ENCODE results near the gene PIWIL4.
"Not testable (repeated sequence)": the region's sequence is repeated elsewhere in the genome, so short reads cannot be mapped to it uniquely, and the experiment has no call there.

The PIWIL4 gene

GRCh38 chr11:94568200-94568599 is 1.0 kb downstream of the PIWIL4 start:
- Histone ChIP-seq H3K9ac (ENCODE audit: low read length) (no peak overlapping the region), H2BK120ac (ENCODE audit: low read depth, low read length) (no peak overlapping the region), H3K4me2 (ENCODE audit: low read length, poor library complexity, severe bottlenecking) (no peak overlapping the region), H3K14ac (ENCODE audit: low read length in 2 of 2) (no peak overlapping the region), H2BK15ac (ENCODE audit: low read depth, poor library complexity, severe bottlenecking) (no peak overlapping the region), H3K18ac (ENCODE audit: low read depth in 1 of 2, low read length in 2 of 2) (no peak overlapping the region), H3K23ac (ENCODE audit: low read length in 2 of 2) (no peak overlapping the region), H3K4me1 (ENCODE audit: control insufficient read depth, insufficient read depth, low read depth, low read length) (peaks cover 2% of the 10 kb centered on the region), H2AFZ (ENCODE audit: low read depth, low read length) (no peak overlapping the region), H2BK12ac (ENCODE audit: low read length in 2 of 2) (no peak overlapping the region), H3K9me3 (ENCODE audit: control insufficient read depth, low read length) (no peaks in the 10 kb centered on the region), H3K27me3 (ENCODE audit: control insufficient read depth in 1 of 2, insufficient read depth in 1 of 2, low read length in 2 of 2) (no peaks in the 10 kb centered on the region), H3K4me3 (ENCODE audit: insufficient read depth in 1 of 2, low read depth in 1 of 2, low read length in 2 of 2) (no peak overlapping the region), H2BK5ac (ENCODE audit: low read depth, low read length, poor library complexity, severe bottlenecking) (no peak overlapping the region), H3K79me1 (replicated peaks; ENCODE audit: low read length, poor library complexity, severe bottlenecking) (no peaks in the 10 kb centered on the region), H3K4ac (ENCODE audit: low read depth in 1 of 2, low read length in 2 of 2) (no peak overlapping the region), H3K36me3 (ENCODE audit: control insufficient read depth in 1 of 2, insufficient read depth in 2 of 2, low read depth in 1 of 2, low read length in 2 of 2) (no peaks in the 10 kb centered on the region), H4K91ac (ENCODE audit: low read length) (no peak overlapping the region), H4K8ac (ENCODE audit: low read length) (no peak overlapping the region), H3K27ac (ENCODE audit: low read length, poor library complexity, severe bottlenecking) (no peak overlapping the region), H2AK5ac (ENCODE audit: low read length, severe bottlenecking) (no peak overlapping the region)
- DNase-seq = no peak
- WGBS = 96% methylated on average over 5 of the region's 5 CpGs

GRCh38 chr11:94568717-94569116 is 1.5 kb downstream of the PIWIL4 start:
- H3K9me3 ChIP-seq (ENCODE audit: control insufficient read depth, low read length) = no peaks in the 10 kb centered on the region

GRCh38 chr11:94572975-94573374 is 5.8 kb downstream of the PIWIL4 start:
- not testable (repeated sequence) for H3K4ac ChIP-seq (ENCODE audit: low read depth in 1 of 2, low read length in 2 of 2); H3K9ac ChIP-seq (ENCODE audit: low read length); H3K14ac ChIP-seq (ENCODE audit: low read length in 2 of 2); H3K4me2 ChIP-seq (ENCODE audit: low read length, poor library complexity, severe bottlenecking); H3K27me3 ChIP-seq (ENCODE audit: control insufficient read depth in 1 of 2, insufficient read depth in 1 of 2, low read length in 2 of 2); H3K9me3 ChIP-seq (ENCODE audit: control insufficient read depth, low read length); H3K4me3 ChIP-seq (ENCODE audit: insufficient read depth in 1 of 2, low read depth in 1 of 2, low read length in 2 of 2); H2BK12ac ChIP-seq (ENCODE audit: low read length in 2 of 2); H2AFZ ChIP-seq (ENCODE audit: low read depth, low read length); H3K36me3 ChIP-seq (ENCODE audit: control insufficient read depth in 1 of 2, insufficient read depth in 2 of 2, low read depth in 1 of 2, low read length in 2 of 2); H2BK120ac ChIP-seq (ENCODE audit: low read depth, low read length); H3K27ac ChIP-seq (ENCODE audit: low read length, poor library complexity, severe bottlenecking); H2BK5ac ChIP-seq (ENCODE audit: low read depth, low read length, poor library complexity, severe bottlenecking); H3K23ac ChIP-seq (ENCODE audit: low read length in 2 of 2); H2BK15ac ChIP-seq (ENCODE audit: low read depth, poor library complexity, severe bottlenecking); H2AK5ac ChIP-seq (ENCODE audit: low read length, severe bottlenecking); DNase-seq; H3K18ac ChIP-seq (ENCODE audit: low read depth in 1 of 2, low read length in 2 of 2); H3K4me1 ChIP-seq (ENCODE audit: control insufficient read depth, insufficient read depth, low read depth, low read length); H4K91ac ChIP-seq (ENCODE audit: low read length); H4K8ac ChIP-seq (ENCODE audit: low read length); H3K79me1 ChIP-seq (replicated peaks; ENCODE audit: low read length, poor library complexity, severe bottlenecking)
- no CpG with 5 or more reads among the region's 2 CpGs for WGBS

More at GRCh38 chr11:94568717-94569116, 1.5 kb downstream of the PIWIL4 start:
- Histone ChIP-seq H2BK12ac (ENCODE audit: low read length in 2 of 2) (no peak overlapping the region), H3K14ac (ENCODE audit: low read length in 2 of 2) (no peak overlapping the region), H4K91ac (ENCODE audit: low read length) (no peak overlapping the region), H3K79me1 (replicated peaks; ENCODE audit: low read length, poor library complexity, severe bottlenecking) (no peaks in the 10 kb centered on the region), H2BK5ac (ENCODE audit: low read depth, low read length, poor library complexity, severe bottlenecking) (no peak overlapping the region), H3K27me3 (ENCODE audit: control insufficient read depth in 1 of 2, insufficient read depth in 1 of 2, low read length in 2 of 2) (no peaks in the 10 kb centered on the region), H3K4ac (ENCODE audit: low read depth in 1 of 2, low read length in 2 of 2) (no peak overlapping the region), H4K8ac (ENCODE audit: low read length) (no peak overlapping the region), H3K4me2 (ENCODE audit: low read length, poor library complexity, severe bottlenecking) (no peak overlapping the region), H3K27ac (ENCODE audit: low read length, poor library complexity, severe bottlenecking) (no peak overlapping the region), H3K36me3 (ENCODE audit: control insufficient read depth in 1 of 2, insufficient read depth in 2 of 2, low read depth in 1 of 2, low read length in 2 of 2) (no peaks in the 10 kb centered on the region), H3K23ac (ENCODE audit: low read length in 2 of 2) (no peak overlapping the region), H3K9ac (ENCODE audit: low read length) (no peak overlapping the region), H2AK5ac (ENCODE audit: low read length, severe bottlenecking) (no peak overlapping the region), H2BK120ac (ENCODE audit: low read depth, low read length) (no peak overlapping the region), H3K4me3 (ENCODE audit: insufficient read depth in 1 of 2, low read depth in 1 of 2, low read length in 2 of 2) (no peak overlapping the region), H2BK15ac (ENCODE audit: low read depth, poor library complexity, severe bottlenecking) (no peak overlapping the region), H2AFZ (ENCODE audit: low read depth, low read length) (no peak overlapping the region), H3K18ac (ENCODE audit: low read depth in 1 of 2, low read length in 2 of 2) (no peak overlapping the region), H3K4me1 (ENCODE audit: control insufficient read depth, insufficient read depth, low read depth, low read length) (peaks cover 2% of the 10 kb centered on the region)
- 76% methylated on average over 3 of the region's 4 CpGs for WGBS
- no peak for DNase-seq

- peak overlapping the region in 1 of 2 experiments; percentile 56 for H3K4me3 ChIP-seq (ENCODE audit: insufficient read depth in 1 of 2, low read depth in 1 of 2, low read length in 2 of 2)
- H2BK5ac ChIP-seq (ENCODE audit: low read depth, low read length, poor library complexity, severe bottlenecking) = no peak overlapping the region
- H3K27me3 ChIP-seq (ENCODE audit: control insufficient read depth in 1 of 2, insufficient read depth in 1 of 2, low read length in 2 of 2) = no peaks in the 10 kb centered on the region
- H2AK5ac ChIP-seq (ENCODE audit: low read length, severe bottlenecking) = no peak overlapping the region
- no peaks in the 10 kb centered on the region for H3K9me3 ChIP-seq (ENCODE audit: control insufficient read depth, low read length)
- no peaks in the 10 kb centered on the region for H3K79me1 ChIP-seq (replicated peaks; ENCODE audit: low read length, poor library complexity, severe bottlenecking)
- H3K4ac ChIP-seq (ENCODE audit: low read depth in 1 of 2, low read length in 2 of 2) = no peak overlapping the region
- H2BK15ac ChIP-seq (ENCODE audit: low read depth, poor library complexity, severe bottlenecking) = no peak overlapping the region
- peak overlapping the region; percentile 17 for H3K4me2 ChIP-seq (ENCODE audit: low read length, poor library complexity, severe bottlenecking)
- DNase-seq = peak; percentile 66
- H4K91ac ChIP-seq (ENCODE audit: low read length) = no peak overlapping the region
- H3K14ac ChIP-seq (ENCODE audit: low read length in 2 of 2) = no peak overlapping the region
- WGBS = 71% methylated on average over 13 of the region's 13 CpGs
- peak overlapping the region; percentile 57 for H3K27ac ChIP-seq (ENCODE audit: low read length, poor library complexity, severe bottlenecking)
- H2AFZ ChIP-seq (ENCODE audit: low read depth, low read length) = no peak overlapping the region
- peak overlapping the region; percentile 54 to 72 for H3K18ac ChIP-seq (ENCODE audit: low read depth in 1 of 2, low read length in 2 of 2)
- no peak overlapping the region for H4K8ac ChIP-seq (ENCODE audit: low read length)
- H3K23ac ChIP-seq (ENCODE audit: low read length in 2 of 2) = no peak overlapping the region
- H2BK120ac ChIP-seq (ENCODE audit: low read depth, low read length) = no peak overlapping the region
- H3K9ac ChIP-seq (ENCODE audit: low read length) = peak overlapping the region; percentile 52
- peak overlapping the region in 1 of 2 experiments; percentile 67 for H2BK12ac ChIP-seq (ENCODE audit: low read length in 2 of 2)
- H3K36me3 ChIP-seq (ENCODE audit: control insufficient read depth in 1 of 2, insufficient read depth in 2 of 2, low read depth in 1 of 2, low read length in 2 of 2) = no peaks in the 10 kb centered on the region
- H3K4me1 ChIP-seq (ENCODE audit: control insufficient read depth, insufficient read depth, low read depth, low read length) = peaks cover 3% of the 10 kb centered on the region
Observed at GRCh38 chr11:94574193-94574961, 7.2 kb downstream of the PIWIL4 start.

Data from mesenchymal stem cell (in vitro differentiated cells and primary cell).